ENCODE measurements around the gene ZNF17.

Gene ZNF17

GRCh38 chr19:57395710-57396109, 15.3 kb upstream of the ZNF17 start:
- Histone ChIP-seq H3K4me2 (ENCODE audit: low read length) (no peak overlapping the region), H3K79me2 (peaks cover 24% of the 10 kb centered on the region), H3K9ac (no peak overlapping the region), H3K4me1 (peaks cover 5% of the 10 kb centered on the region), H3K36me3 (ENCODE audit: control insufficient read depth, insufficient read depth, low read length) (no peaks in the 10 kb centered on the region), H3K4me3 (ENCODE audit: low read depth, low read length) (no peak overlapping the region), H3K27me3 (ENCODE audit: control insufficient read depth, insufficient read depth, low read length) (no peaks in the 10 kb centered on the region), H3K9me3 (ENCODE audit: control insufficient read depth, low read length) (no peaks in the 10 kb centered on the region), H3K27ac (no peak overlapping the region), H2AFZ (no peak overlapping the region)
- no peak for TF ChIP-seq CTCF (IDR thresholded peaks at IDR 0.05)

DNA sequence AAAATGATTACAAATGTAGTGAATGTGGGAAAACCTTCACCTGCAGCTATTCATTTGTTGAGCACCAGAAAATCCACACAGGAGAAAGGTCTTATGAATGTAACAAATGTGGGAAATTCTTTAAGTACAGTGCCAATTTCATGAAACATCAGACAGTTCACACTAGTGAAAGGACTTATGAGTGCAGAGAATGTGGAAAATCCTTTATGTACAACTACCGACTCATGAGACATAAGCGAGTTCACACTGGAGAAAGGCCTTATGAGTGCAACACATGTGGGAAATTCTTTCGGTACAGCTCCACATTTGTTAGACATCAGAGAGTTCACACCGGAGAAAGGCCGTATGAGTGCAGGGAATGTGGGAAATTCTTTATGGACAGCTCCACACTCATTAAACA, 12.1 kb upstream of the ZNF17 start:
- H3K4me3 ChIP-seq (ENCODE audit: low read depth, low read length): no peak overlapping the region
- no peaks in the 10 kb centered on the region for H3K36me3 ChIP-seq (ENCODE audit: control insufficient read depth, insufficient read depth, low read length)
- H3K9ac ChIP-seq: no peak overlapping the region

GRCh38 chr19:57403737-57404563, 7.0 kb upstream of the ZNF17 start:
- Histone ChIP-seq H2AFZ (no peak overlapping the region), H3K9ac (no peak overlapping the region), H3K4me1 (peaks cover 2% of the 10 kb centered on the region), H3K79me2 (peaks cover 9% of the 10 kb centered on the region), H3K27me3 (ENCODE audit: control insufficient read depth, insufficient read depth, low read length) (no peaks in the 10 kb centered on the region), H3K36me3 (ENCODE audit: control insufficient read depth, insufficient read depth, low read length) (no peaks in the 10 kb centered on the region), H3K27ac (no peak overlapping the region), H3K4me2 (ENCODE audit: low read length) (no peak overlapping the region), H3K4me3 (ENCODE audit: low read depth, low read length) (no peak overlapping the region), H3K9me3 (ENCODE audit: control insufficient read depth, low read length) (no peaks in the 10 kb centered on the region)
- no peak for TF ChIP-seq CTCF (IDR thresholded peaks at IDR 0.05)

More for the DNA sequence above, 12.1 kb upstream of the ZNF17 start:
- Histone ChIP-seq H3K9me3 (ENCODE audit: control insufficient read depth, low read length) (no peaks in the 10 kb centered on the region), H3K4me1 (no peaks in the 10 kb centered on the region), H3K79me2 (peaks cover 7% of the 10 kb centered on the region), H3K4me2 (ENCODE audit: low read length) (no peak overlapping the region), H2AFZ (no peak overlapping the region), H3K27ac (no peak overlapping the region), H3K27me3 (ENCODE audit: control insufficient read depth, insufficient read depth, low read length) (no peaks in the 10 kb centered on the region)
- no peak for TF ChIP-seq CTCF (IDR thresholded peaks at IDR 0.05)

DNA sequence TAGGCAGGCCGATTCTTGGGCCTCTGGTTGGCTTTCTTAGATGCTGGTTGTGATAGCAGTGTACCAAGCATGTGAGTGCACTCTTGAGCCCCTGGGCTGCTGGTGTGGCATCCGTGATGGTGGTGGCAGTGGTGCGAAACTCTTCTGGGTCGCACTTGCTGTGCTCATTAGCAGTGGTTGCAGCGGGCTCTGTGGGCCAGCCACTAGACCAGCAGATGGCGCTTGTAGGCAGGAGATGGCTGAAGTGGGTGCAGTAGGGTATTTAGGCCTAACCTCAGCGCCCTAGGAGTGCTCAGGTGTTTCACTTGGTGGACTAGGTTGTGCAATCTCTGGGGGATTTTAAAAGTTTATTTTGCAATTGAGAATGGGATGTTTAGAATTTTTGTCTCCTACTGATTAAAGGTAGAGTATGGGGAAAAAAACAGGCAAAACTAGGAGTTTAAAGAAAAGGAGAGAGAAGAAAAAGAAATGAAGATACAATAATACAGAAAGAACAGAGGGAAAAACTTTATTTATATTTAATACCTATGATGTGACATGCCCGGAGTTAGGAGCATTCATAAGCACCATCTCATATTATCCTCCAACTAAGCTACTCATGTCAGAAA, 4.3 kb upstream of the ZNF17 start:
- Histone ChIP-seq H3K27ac (no peak overlapping the region), H3K9ac (no peak overlapping the region), H3K4me3 (ENCODE audit: low read depth, low read length) (no peak overlapping the region), H3K27me3 (ENCODE audit: control insufficient read depth, insufficient read depth, low read length) (no peaks in the 10 kb centered on the region), H3K4me1 (peaks cover 2% of the 10 kb centered on the region), H3K36me3 (ENCODE audit: control insufficient read depth, insufficient read depth, low read length) (no peaks in the 10 kb centered on the region), H2AFZ (peak overlapping the region; percentile 55), H3K79me2 (peaks cover 9% of the 10 kb centered on the region), H3K4me2 (ENCODE audit: low read length) (no peak overlapping the region), H3K9me3 (ENCODE audit: control insufficient read depth, low read length) (no peaks in the 10 kb centered on the region)
- TF ChIP-seq CTCF (IDR thresholded peaks at IDR 0.05): peak; percentile 77

All from parathyroid adenoma (tissue), 2 donors.